GM12874 (cell line): ENCODE results near the gene NCBP2.

ENCODE experiments used
- CTCF ChIP-seq: IDR thresholded peaks from 2 replicates; pipeline ENCODE4 v1.5.1; 2011; ENCODE audit warnings: low read depth, mild to moderate bottlenecking, control low read depth, low read length, moderate library complexity; ENCODE audit not compliant: insufficient read depth

The NCBP2 gene

GRCh38 chr3:196915375-196915774 is 27.0 kb downstream of the NCBP2 start:
- no peak for TF ChIP-seq CTCF

GRCh38 chr3:196914866-196915265 is 27.5 kb downstream of the NCBP2 start:
- TF ChIP-seq CTCF, result no peak

GRCh38 chr3:196903740-196904139 is 38.6 kb downstream of the NCBP2 start:
- TF ChIP-seq CTCF, result no peak

- no peak for TF ChIP-seq CTCF
These were observed 40.0 kb downstream of the NCBP2 start for GRCh38 chr3:196902296-196902695.

- no peak for TF ChIP-seq CTCF
These were observed 40.6 kb downstream of the NCBP2 start for GRCh38 chr3:196901768-196902167.

GRCh38 chr3:196896229-196896628 is 46.1 kb downstream of the NCBP2 start:
- no peak for TF ChIP-seq CTCF

GRCh38 chr3:196894557-196895295 is 47.6 kb downstream of the NCBP2 start:
- no peak for TF ChIP-seq CTCF
